Measurements from ENCODE around the gene PXK.

- no peak for TF ChIP-seq CTCF (IDR thresholded peaks at IDR 0.05)
- no peak for TF ChIP-seq POLR2A (IDR thresholded peaks at IDR 0.05)
Measured at GRCh38 chr3:58335652-58335947, 2.9 kb downstream of the PXK start.
